Activated CD8-positive, alpha-beta memory T cell treated with anti-CD3 and anti-CD28 coated beads for 1 hour (primary cell): Measurements from ENCODE around the gene PDE4A.
"Not testable (repeated sequence)": the region's sequence is repeated elsewhere in the genome, so short reads cannot be mapped to it uniquely, and the experiment has no call there.

Experiments
- DNase-seq, 2 donors: peaks; one replicate each; pipeline ENCODE4 v3.0.0-alpha.2; 2020; ENCODE audit warnings: low read depth in 1 of 2; ENCODE audit errors: extremely low read depth in 1 of 2

The PDE4A gene

DNA sequence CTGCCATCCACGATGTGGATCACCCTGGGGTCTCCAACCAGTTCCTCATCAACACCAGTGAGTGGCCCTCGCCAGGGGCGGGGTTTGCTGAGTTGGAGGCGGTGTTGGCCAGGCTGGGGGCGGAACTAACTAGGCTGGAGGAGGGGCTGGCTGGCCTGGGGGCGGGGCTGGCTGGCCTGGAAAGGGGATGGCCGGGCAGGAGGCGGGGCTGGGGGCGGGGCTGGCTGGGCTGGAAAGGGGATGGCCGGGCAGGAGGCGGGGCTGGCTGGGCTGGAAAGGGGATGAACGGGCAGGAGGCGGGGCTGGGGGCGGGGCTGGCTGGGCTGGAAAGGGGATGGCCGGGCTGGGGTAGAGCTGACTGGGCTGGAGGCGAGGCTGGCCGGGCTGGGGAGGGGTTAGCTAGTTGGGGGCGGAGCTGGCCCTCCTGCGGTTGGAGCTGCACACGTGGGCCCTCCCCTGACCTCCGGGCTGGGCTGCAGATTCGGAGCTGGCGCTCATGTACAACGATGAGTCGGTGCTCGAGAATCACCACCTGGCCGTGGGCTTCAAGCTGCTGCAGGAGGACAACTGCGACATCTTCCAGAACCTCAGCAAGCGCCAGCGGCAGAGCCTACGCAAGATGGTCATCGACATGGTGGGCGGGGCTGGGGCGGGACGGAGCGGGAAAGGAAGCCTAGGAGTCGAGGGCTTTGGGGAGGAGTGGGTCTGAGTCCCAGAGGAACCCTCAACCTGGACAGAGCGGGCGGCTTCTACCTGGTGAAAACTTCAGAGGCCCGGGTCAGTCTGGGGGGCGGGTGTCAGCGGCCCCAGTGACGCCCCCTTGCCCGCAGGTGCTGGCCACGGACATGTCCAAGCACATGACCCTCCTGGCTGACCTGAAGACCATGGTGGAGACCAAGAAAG is 41.0 kb downstream of the PDE4A start:
- DNase-seq: peak; percentile 58 to 72

DNA sequence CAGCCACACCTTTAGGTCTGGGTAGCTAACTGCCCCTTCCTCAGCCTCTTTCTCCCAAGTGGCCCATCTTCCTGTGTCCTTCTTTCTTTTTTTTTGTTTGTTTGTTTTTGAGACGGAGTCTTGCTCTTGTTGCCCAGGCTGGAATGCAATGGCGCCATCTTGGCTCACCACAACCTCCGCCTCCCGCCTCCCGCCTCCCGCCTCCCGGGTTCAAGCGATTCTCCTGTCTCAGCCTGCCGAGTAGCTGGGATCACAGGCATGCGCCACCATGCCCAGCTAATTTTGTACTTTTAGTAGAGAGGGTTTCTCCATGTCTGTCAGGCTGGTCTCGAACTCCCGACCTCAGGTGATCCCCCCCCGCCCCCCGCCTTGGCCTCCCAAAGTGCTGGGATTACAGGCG is 41.7 kb downstream of the PDE4A start:
- DNase-seq: not testable (repeated sequence)

DNA sequence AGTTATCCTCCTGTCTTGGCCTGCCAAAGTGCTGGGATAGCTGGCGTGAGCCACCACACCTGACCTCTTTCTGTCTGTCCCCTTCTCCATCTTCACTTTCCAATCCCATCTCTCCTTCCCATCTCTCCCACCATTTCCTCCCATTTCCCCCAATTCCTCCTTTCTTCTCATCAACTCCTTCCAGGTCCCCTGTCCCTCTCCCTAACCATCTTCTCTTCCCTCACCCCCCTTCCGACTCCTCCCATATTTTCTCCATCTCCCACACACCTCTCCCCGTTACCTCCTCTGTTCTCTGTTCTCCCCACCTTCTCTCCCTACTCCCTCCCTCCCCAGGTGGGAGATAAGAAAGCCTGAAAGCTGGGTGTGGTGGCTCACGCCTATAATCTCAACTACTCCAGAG is 42.2 kb downstream of the PDE4A start:
- no peak for DNase-seq

DNA sequence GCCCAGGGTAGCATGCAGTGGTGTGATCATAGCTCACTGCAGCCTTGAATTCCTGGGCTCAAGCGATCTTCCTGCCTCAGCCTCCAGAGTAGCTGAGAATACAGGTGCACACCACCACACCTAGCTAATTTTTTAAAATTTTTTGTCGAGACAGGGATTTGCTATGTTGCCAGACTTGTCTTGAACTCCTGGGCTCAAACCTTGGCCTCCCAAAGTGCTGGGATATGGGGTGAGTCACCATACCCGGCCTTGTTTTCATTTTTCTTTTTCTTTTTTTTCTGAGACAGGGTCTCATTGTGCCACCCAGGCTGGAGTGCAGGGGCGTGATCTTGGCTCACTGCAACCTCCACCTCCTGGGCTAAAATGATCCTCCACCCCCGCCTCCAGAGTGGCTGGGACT is 44.1 kb downstream of the PDE4A start:
- DNase-seq: no peak

DNA sequence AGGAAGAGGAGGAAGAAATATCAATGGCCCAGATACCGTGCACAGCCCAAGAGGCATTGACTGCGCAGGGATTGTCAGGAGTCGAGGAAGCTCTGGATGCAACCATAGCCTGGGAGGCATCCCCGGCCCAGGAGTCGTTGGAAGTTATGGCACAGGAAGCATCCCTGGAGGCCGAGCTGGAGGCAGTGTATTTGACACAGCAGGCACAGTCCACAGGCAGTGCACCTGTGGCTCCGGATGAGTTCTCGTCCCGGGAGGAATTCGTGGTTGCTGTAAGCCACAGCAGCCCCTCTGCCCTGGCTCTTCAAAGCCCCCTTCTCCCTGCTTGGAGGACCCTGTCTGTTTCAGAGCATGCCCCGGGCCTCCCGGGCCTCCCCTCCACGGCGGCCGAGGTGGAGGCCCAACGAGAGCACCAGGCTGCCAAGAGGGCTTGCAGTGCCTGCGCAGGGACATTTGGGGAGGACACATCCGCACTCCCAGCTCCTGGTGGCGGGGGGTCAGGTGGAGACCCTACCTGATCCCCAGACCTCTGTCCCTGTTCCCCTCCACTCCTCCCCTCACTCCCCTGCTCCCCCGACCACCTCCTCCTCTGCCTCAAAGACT is 46.9 kb downstream of the PDE4A start:
- DNase-seq: no peak

DNA sequence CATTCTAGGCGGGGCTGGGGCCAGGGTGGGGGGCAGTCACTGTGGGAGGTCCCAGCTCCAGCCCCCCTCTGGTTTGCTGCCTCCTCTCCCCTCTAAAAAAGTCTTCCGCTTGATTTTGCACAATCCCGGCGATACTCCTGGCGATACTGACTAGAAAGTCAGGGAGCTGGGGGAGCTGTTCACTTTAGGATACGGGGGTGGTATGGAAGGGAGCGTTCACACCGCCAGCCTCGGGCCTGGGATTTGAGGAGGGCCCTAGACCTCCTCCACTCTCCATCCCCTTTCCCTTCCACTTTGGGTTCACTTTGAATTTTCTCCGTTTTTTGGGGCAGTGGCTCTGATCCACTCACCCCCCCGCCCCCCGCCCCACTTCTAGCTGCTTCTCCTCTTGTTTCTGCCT is 47.8 kb downstream of the PDE4A start:
- DNase-seq: no peak

DNA sequence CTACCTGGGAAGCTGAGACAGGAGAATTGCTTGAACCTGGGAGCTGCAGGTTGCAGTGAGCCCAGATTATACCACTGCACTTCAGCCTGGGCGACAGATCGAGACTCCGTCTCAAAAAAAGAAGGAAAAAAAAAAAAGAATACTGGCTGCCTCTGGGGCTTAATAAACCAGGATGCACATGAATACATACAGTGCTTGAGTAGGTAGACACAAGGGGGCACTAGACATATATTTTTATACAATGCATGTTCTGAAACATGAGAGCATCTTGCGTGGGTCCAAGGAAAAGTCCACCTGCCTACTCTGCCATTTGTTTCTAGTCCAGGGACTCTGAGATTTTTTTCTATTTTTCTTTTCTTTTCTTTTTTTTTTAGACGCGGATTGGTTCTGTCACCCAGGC is 51.6 kb downstream of the PDE4A start:
- no peak for DNase-seq

DNA sequence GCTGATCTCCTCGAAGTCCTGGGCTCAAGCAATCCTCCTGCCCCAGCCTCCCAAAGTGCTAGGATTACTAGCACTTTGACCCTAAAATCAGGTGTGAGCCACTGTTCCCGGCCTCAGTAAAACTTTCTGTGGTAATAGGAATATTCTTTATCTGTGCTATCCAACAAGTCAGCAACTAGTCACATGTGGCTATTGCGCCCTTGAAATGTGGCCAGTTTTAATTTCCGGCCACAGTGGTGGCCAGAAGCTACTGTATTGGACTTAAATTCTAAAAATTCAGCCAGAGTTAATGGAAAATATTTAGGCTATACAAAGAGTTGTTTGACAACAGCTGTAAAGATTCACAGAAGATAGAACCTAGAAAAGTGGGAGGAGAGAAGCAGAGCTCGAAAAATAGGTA is 52.9 kb downstream of the PDE4A start:
- DNase-seq: no peak

DNA sequence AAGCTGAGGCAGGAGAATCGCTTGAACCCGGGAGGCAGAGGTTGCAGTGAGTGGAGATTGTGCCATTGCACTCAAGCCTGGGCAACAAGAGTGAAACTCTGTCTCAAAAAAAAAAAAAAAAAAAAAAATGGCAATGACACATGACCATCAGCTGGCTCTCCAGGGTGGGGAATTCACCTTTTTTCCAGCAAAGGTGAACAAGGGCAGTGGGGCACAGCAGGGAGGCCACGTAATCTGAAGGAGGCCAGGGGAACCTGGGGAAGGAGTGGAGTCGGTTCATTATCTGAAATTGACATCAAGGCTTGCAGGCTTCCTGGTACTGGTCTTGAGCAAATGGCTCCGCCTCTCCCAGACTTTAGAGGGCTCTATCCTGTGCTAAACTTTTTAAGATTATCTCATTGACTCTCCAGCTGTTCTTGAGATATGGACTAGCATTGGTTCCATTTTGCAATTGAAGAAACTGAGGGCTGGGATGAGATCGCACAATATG is 54.7 kb downstream of the PDE4A start:
- DNase-seq: no peak

DNA sequence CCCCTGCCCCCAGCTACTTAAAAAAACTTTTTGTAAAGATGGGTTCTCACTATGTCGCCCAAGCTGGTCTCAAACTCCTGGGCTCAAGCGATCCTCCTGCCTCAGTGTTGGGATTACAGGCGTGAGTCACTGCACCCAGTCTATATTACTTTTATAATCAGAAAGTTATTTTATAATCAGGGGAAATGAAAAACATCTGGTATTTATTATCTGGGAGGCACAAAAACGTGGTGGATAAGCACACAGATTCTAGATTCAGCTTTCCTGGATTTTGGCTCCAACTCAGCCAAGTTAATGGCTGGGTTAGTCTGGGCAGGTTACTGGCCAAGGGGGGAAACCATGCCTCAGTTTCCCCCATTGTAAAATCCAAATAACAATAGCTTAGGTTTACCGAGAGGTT is 58.1 kb downstream of the PDE4A start:
- no peak for DNase-seq

DNA sequence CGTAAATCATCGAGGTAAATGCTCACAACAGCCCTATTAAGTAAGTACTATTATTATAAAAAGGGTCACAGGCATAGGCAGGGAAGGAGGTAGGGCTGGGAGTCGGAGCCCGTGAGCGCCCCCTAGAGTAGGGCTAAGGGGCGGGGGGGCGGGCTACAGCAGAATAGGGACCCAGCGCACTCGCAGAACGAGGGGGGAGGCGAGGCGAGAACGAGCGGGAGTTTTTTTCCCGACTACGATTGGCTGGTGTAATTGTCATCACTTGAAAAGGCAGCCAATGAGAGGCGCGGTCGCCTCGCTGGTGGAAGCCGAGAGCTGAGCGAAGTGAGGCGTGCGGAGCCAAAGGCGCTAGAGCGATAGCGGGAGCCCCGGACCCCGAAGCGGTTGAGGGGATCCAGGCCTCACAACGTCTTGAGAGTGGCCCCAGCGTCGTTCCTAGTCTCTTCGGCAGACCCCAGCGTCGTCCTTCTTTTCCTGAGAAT is 58.6 kb downstream of the PDE4A start:
- DNase-seq: peak; percentile 71 to 85

DNA sequence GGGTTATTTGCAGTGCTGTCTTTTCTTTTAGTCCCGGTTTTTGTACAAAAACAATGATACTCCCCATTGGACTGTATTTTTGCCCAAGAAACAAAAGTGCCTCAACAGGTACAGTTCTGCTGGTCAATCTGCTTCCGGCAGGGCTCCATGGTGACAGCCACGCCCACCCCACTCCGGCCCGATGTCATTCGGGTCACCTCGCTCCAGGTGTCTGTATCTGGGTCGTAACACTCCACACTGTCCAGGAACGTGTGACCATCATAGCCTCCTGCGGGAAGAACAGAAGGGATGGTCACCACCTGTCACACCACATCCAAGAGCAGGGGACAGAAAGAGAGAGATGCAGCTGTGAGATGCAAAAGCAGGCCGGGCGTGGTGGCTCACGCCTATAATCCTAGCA is 66.2 kb downstream of the PDE4A start:
- no peak for DNase-seq

DNA sequence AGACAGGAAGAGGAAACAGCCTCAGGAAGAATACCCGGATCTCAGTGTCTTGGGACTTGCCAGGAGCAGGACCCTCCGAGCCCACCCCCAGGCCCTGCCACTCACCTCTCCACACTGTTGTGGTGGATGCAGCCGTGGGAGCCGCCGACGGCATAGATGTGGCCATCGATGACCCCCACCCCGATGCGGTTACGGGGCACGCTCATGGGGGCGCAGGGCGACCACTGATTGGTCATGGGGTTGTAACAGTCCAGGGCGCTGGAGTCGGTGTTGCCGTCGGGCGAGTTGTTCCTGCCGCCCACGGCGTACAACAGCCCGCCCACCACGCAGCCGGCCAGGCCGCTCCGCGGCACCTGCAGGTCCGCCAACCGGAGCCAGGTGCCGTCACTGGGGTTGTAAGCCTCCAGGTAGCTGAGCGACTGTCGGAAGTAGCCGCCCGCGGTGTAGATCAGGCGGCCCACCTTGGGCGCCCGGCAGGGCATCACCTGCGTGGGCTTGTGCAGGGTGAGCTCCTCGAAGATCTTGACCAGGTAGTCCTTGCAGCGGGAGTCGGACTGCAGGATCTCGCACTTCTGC is 71.2 kb downstream of the PDE4A start:
- DNase-seq: no peak

DNA sequence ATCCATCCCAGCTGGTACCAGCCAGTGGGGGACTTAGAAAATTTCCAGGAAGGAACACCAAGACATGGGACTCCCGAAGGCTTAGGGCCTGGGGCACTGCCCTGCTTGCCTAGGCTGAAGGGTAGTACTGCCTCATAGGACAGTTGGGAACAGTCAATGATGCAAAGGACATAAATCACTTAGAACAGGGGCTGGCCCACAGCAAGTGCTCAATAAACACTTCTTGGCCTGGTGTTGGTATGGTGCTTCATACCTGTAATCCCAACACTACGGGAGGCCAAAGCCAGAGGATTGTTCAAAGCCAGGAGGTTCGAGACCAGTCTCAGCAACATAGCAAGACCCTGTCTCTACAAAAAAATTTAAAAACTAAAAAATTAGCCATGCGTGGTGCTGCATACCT is 77.0 kb downstream of the PDE4A start:
- DNase-seq: no peak

DNA sequence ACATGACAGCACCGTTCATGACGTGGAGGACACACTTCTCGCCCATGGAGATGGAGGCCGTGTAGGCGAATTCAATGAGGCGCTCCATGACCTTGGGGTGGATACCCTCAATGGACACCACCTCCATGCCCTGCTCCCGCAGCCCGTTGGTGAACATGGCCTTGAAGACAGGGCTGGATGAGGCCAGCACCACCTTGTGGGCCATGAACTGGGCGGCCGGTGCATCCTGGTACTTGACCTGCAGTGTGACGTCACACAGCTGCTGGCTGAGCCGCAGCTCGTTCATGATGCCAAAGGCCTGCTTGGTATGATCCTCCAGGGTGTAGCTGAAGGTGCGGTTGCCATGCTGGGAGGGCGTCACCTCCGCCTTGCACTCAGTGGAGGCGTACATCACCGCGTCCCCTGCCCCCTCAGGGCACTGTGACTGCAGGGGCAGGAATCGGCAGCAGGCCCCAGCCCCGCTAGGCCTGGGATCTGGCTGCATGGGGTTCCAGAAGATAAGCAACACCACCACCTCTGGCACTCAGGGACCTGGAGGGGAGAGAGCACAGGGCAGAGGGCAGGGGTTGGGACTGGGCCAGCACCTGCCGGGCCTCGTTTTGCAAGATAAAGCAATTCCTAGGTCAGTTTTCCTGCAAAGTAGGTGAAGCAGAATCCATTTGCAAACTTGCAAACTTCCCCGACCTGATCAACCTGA is 79.4 kb downstream of the PDE4A start:
- no peak for DNase-seq

DNA sequence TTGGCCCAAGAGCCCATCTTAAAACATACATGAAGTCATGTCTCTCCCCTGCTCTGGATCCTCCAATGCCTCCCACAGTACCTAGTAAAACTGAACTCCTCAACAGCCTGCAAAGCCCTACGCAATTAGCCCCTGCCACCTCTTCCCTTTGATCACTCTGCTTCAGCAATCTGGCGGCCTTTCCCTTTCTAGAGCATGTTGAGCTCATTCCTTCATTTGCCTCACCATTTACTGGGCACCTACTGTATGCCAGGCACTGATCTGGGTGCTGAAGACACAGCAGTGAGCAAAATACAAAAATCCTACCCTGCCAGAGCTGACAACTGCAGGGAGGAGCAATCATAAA is 79.9 kb downstream of the PDE4A start:
- no peak for DNase-seq

DNA sequence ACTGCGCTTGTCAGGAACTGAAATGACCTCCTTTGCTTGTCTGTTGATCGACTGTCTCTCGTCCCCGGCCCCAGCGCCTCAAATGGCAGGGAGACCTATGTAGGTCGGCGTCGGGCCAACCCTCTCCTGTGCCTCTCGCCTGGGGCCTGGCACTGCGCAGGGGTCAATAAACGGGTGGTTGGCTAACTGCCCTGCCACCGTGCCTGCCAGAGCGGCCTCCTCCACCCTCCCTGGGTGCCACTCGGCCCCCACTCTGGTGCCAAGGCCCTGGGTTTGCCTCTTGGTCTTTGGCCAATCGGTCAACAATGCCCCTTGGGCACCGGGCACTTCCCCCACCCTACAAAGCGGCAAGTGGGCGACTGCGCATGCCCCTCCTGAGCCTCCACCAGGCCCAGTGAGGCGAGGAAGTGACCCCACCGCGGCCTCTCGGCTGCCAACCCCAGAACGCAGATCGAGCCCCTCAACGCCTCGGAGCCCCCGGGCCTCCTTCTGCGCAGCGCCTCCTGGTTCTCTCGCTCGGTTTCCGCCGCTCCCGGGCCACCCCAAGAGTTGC is 81.7 kb downstream of the PDE4A start:
- no peak for DNase-seq

DNA sequence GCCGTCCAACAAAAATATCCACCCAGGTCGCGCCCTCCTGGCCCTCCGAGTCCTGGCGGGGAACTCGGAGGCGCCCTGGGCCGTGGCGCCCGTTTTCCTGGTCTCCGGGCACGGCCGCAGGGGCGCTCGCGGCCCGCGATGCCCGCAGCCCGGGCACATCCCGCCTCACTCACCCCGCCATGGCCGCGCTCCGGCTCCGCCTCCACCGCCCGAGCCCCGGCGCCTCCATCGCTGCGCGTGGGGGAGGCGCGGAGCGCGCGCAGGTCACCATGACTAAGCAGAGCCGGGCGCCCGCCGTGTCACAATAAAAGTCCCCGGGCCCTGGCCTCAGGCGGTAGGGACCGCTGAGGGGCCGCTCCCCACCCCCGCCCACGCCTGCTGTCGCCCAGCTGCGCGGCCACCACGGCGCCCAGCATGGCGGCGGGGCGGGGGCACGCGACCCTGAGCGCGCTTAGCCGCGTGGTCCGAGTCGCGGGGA is 82.2 kb downstream of the PDE4A start:
- DNase-seq: peak; percentile 65 to 85

DNA sequence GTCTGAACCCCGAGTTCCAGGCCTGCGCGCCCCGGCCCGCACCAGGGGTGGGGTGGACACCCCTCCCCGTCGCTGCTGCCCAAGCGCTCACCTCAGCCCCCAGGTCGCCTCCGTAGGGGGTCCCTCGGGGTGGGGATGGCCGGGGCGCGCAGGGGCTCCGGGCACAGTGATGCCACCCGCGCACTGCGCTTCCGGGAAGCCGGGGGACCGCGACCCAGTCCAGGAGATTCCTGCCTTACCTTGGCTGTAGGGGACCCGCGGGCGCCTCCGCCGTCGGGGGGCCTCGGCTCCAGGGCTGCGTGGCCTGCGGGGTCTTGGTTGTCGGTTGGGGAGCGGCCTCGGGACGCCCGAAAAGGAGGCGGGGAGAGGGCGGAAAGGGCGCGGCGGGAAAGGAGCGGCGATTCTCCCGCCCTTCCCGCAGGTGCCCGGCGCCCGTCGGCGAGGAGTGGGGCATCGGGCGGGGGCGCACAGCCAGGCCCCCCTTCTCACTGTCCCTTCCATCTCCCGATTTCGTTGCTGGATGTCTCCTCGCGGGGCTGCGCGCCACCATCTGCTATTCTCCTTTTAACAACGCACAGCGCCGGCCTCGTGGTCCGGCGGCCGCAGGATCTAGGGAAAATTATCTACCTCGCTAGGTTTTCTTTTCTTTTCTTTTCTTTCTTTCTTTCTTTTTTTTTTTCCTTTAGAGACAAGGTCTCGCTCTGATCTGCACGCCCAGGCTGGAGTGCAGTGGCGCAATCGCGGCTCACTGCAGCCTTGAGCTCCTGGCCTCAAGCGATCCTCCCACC is 82.9 kb downstream of the PDE4A start, which contains the start of gene KEAP1:
Gene KEAP1 (minus strand): TSS at position 355 of the 788 bp plus-strand sequence. CDS start 3,323 bp downstream, outside the sequence.
- DNase-seq: no peak
